ENCODE results near the gene TBX2.

TBX2 gene

DNA sequence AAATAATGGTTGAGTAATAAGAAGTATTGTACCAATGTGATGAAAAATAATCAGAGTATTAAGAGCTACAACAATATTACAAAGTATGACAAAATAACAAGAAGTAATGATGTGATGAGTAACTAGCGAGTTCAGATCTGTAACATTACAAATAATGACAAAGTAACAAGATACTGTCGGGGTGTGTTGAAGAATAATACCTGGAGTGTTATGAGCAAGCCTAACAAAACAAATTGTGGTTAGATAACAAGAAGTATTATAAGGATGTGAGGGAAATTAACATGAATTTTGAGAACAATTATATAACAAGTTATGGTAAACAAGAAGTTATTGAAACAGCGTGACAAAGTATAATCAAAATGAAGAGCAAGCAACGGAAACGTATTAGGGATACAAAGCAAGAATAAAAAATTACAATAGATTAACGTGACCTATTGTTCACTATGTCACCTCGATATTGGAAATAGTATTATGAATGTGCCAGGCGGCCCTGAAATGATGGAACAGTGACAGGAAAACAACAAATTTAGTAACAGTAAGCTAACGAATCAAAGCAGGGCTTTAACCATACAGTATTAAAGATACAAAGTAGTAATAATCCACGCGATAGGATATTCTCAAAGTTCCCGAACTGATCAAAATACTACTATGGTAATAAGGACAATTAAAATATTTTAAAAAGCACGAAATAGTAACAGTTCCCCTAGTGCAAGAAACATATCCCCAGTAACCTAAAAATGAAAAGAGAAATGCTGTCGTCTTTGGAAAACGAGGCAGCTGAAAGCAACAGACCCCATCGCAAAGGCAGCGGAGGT is 54.1 kb downstream of the TBX2 start:
- DNase-seq (ENCODE audit: low spot score) = no peak

DNA sequence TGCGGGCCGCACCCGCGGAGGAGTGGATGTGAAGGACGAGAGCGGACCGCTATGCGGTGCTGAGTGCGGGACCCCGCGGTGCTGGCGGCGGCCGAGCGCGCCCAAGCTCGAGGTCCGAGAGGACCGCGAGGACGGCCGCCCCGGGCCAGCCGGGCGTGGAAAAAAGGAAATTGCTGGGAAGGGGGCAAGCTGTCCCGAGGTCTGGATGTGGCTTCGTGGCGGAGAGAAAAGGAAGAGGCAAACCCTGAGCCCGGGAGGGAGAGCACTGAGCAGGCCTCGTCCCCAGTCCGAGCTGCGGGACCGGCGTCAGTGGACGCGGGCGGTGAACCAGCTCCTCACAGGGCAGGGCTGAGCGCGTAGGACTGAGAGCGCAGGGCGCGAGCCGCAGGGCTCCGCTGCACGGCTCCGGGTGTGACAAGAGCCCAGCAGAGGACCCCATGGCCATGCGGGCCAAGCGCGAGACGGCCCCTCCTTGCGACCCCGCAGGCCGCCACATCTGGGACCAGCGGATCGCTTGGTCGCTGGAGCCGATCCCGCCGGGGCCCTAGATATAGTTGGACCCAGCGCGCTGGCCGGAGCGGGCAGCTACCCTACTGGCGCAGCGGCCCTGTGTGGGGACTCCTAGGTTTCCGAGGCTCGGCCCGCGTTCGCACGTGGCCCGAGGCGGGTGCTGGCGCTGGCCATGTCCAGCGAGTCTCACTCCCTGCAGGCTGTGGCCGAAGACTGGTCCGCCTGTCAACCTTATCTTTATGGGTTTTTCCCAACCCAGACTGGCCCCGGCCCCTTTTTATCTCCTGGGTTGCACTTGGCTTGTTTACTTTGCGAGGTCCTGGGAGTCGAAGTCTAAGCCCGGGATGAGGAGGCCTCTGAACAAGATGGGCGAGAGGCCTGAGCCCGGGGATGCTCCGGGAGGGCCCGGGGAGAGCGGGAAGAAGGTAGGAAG is 55.0 kb downstream of the TBX2 start:
- DNase-seq (ENCODE audit: low spot score) = no peak

DNA sequence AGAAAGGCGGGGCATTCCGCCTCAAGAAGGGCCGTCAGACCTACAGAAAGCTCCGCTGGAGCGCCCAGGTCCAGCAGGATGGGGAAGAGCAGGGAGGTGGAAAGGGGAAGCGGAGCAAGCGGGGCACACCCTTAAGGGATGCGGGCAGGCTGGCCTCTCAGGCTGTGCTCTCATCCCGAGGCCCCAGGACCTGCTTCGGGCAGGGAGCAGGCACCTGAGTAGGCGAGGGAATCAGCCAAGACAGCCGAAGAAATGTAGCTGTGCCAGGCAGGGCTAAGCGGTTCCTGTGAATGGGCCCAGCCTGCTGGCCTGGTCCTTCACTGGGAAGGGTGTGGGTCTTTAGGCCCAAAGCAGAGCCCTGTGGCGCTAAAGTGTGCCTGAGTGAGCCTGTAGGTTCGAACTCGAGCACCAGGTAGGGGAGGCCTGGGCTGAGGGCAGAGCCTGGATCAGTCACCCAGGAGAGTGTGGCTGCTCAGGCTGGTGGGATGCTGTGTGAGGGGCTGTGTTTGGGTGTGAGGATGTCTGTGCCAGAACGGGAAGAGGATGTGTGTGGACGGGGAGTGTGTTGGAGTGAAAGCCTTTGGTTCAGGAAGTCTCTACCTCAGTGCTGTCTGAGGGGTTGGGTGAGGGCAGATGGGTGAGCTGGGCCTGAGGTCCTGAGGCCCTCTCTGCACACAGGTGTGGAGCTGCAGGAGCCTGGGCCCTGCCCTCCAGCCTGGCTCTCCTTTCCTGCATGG is 55.8 kb downstream of the TBX2 start:
- DNase-seq (ENCODE audit: low spot score) = no peak

DNA sequence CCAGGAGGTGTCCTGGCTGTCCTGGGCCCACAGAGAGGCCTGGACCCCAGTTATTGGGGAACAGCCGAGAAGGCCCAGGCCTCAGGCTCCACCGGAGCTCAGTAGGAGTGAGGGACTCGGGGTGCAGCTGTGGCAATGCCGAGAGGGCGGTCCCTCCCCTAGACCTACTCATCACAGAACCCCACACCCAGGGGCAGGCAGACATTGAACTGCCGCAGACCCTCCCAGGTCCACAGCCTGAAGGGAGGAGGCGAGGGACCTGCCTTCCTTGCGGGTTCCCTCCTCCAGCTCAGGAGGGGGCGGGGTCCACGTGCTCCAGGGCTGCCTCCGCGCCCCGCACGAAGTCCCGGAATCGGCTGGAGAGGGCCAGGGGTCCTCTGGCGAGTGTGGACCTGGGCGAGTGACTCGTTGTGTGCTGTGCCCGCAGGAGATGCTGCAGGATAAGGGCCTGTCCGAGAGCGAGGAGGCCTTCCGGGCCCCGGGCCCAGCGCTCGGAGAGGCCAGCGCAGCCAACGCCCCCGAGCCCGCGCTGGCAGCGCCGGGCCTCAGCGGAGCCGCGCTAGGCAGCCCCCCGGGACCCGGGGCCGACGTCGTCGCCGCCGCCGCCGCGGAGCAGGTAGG is 56.5 kb downstream of the TBX2 start:
- no peak for DNase-seq (ENCODE audit: low spot score)

DNA sequence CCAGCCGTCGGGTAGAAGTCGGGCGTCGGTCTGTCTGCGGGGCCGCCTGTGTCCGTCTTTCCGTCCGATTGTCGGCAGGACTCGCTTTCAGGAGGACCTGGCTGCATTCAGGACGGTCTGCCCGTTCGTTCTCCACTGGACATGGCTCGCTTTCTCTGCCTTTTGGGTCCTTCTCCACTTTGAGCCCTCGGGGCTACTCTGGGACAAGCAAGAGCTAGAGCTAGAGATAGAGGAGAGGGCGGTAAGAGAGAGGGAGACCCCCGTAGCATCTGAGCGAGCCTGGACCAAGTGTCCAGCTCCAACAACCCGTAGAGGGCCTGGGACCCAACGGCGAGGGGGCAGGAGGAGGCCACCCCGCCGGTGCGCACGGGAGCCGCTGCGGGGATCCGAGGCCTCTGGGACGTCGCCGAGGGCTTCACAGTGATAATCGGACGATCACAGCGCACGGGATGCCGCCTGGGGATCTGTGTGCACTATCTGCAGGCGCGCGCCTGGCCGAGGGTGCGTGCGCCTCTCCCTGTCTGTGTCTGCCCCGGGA is 57.1 kb downstream of the TBX2 start:
- no peak for DNase-seq (ENCODE audit: low spot score)

DNA sequence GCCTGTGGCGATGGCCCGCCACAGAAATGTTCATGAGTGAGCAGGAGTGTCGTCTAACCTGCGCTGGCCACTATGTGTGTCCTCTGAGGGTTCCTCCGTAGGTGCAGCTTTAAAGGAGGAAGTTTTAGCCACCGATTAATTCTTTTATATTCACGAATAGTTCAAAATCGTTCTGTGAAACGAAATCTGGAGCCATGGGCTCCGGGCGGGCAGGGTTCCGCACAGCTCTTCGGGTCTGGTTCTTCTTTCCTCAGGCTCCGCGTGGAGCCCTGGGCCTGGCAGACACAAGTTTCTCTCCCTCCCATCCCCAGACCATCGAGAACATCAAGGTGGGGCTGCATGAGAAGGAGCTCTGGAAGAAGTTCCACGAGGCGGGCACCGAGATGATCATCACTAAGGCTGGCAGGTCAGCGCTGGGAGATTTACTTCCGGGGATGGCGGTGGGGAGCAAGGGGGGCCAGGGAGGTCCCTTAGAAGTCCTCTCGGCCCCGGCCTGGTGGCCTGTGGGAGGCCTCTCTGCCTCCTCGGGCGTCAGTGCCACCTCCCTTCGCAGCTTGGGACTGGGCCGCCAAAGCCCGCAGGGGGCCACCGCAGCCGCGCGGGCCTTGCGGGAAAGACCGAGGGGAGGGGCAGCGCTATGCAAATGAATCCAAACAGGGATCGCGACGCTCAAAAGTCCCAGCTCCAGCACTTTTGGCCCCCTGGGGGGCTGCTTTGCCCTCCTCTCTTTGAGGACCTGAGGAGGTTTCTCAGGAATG is 57.8 kb downstream of the TBX2 start:
- DNase-seq (ENCODE audit: low spot score) = no peak

DNA sequence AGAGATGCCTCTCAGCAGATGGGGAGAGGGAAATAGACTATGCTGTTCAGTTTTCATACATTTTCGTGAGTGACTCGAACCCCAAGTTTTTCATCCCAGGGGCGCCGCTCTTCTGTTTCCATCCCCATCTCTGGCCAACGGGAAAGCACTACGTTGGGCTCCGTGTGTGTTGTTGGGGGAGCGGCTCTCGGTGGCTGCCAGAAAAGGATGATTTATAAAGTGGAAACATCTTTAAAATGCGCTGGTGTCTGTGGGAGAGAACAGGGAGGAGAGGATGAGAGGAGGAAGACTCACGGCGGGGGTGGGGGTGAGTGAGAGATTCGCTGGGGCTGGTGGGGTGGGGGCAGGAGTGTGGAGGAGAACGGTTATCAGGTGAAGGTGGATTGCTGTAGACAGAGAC is 58.4 kb downstream of the TBX2 start:
- DNase-seq (ENCODE audit: low spot score) = no peak

DNA sequence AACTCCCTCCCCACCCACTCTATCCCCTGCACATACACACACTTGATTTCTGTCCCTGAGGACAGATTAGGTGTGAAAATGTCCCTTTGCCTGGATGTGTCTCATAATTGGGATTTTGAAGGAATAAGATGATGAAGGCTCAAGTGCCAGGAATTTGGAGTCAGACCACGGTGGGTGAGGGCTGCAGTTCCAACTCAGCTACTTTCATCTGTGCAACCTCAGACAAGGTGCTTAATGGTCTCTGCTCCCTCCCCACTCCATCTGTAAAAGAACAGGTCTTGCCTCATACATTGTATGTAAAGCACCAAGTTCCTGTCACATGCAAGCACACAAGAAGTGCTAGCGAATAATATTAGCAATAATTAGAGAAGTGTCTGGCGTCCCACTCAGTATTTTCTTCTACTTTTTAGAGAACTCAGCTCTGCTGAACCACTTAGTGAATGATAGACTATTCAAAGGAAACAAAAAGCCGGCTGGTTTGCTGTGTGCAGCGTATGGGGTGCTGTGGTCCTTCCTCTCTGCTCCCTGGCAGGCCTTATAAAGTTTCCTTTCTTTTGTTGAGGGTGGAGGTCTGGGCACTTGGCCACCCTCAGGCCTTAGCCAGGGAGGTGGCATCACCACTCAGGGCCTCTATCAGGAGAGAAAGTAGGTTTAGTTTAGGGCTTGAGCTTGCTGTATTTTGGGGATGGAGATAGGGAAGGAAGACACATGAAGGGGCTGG is 58.9 kb downstream of the TBX2 start:
- no peak for DNase-seq (ENCODE audit: low spot score)

All from LoVo (cell line).